HG02884 (cell line): ENCODE data around the gene POLN.

Experiments
- ATAC-seq: cut with Tn5 transposase; IDR thresholded peaks from one replicate; pipeline ENCODE4 v1.9.1; 2021; ENCODE audit warnings: mild to moderate bottlenecking, moderate library complexity; ENCODE audit not compliant: unreplicated experiment

POLN gene

DNA sequence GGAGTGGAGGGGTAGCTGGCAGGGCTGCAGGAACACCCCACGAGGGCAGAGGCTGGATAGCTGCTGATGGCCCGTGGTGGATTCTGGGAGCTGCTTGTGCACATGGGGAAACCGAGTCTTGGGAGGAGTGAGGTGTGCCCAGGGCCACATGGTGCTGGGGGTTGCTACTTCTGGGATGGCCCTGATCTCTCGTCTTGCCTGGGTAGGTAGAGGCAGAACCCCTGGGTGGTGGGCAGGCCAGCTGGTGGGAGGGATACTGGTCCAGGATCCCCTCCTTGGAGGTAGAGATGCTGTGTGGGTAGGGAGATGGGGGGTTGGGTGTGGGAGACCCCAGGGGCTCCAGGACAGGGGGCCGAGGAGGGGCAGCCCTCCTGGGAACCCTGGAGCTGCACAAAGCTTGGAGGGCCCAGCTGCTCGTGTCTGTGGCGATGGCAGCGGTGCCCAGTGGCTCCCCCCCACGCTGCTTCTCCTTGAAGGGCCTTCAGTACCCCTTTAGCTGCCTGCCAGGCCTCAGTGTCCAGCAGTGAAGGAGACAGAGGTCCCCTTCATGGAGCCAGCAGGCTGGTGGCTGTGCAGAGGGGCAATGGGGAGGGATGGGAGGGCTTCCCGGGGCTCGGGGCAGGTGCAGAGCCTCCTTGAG is 179.6 kb downstream of the POLN start:
- ATAC-seq = no peak

DNA sequence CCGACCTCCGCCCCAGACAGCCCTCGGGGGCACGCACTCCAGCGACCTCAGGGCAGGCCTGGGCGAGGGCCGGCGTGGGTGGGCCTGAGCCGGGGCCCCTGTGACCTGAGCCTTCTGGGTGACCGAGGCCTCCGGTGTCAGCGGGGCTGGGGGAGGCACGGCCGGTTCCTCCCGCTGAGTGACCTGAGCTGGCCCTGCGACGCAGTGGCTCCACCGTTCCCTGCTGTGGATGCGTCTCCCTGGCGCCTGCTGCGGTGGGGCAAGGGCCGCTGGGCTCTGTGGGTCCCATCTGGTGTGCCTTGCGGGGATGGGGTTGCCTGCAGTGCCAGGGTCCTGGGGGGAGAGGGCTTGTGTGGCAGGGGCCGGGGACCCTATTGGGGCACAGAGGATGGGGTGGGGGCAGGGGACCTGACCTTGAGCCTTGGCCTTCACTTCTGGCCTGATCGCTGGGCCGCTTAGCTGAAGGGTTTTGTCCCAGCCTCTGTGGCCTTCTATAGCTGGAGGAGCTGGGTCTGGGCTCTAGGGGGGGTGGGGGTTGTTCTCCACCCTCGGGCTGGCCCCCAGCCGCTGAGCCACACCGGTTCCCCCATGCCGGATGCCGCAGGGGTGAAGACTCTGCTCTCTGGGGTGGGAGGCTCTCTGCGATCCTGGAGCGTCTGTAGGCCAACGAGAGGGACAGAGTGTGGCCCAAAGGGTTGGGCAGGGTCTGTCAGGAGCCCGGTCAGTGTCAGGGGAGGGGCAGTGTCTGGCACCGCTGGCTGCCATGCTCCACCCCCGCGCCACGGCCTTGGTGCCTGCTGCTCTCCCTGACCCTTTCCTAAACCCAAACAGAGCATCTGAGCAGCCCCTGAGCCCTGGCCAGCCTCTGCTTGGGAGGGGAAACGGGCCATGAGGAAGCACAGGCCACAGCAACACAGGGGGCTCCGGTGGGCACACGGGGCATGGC is 180.5 kb downstream of the POLN start:
- ATAC-seq = no peak

DNA sequence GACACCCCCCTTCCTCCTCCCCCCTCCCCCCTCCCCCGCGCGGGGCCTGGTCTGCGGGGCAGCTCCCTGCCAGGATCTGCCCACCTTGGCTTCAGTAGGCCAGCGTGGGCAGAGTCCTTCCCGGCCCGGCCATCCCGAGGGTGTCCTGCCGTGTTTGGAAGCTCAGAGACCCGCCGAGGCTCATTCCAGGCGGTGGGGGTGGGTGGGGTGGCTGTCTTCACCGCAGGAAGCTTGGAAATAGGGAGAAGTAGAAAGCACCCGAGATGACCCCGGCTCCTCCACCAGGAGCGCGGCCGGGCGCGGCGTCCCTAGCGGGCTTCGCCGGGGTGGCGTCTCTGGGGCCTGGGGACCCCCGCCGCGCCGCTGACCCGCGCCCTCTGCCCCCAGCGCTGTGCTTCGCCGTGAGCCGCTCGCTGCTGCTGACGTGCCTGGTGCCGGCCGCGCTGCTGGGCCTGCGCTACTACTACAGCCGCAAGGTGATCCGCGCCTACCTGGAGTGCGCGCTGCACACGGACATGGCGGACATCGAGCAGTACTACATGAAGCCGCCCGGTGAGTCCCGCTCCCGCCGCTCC is 181.2 kb downstream of the POLN start:
- no peak for ATAC-seq

DNA sequence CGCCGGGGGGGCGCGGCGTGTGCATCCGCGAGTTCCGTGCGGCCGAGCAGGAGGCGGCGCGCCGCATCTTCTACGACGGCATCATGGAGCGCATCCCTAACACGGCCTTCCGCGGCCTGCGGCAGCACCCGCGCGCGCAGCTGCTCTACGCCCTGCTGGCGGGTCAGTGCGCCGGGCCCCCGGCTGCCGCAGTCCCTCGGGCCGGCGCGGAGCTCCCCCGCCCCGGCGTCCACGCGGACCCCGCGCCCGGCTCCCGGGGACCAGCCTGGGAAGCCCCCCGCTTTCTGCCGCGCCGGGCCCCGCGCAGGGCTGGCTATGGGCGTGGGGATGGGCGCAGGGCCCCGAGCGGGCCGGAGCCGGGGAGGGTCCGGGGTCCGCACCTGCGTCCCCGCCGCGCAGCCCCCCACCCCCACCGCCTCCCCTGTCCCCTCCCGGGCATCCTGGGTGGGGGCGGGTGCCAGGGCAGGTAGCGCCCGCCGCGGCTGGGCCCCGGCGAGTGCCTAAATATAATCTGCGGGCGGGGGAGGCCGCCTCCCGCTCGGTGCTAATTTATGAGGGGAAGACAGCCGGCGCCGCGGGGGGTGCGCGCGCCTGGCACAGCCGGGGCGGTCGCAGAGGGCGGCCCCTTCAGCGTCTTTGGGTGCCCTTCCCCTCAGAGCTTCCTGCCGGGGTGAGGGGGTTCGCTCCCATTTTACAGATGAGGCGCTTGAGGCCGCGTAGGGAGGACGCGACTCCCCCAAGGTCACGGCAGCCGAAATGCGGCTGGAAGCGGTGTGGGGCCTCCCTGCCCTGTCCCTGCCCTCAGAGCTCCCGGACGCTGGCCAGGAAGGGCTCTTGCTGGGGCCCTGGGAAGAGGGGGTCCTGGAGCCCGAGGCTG is 182.0 kb downstream of the POLN start:
- no peak for ATAC-seq

DNA sequence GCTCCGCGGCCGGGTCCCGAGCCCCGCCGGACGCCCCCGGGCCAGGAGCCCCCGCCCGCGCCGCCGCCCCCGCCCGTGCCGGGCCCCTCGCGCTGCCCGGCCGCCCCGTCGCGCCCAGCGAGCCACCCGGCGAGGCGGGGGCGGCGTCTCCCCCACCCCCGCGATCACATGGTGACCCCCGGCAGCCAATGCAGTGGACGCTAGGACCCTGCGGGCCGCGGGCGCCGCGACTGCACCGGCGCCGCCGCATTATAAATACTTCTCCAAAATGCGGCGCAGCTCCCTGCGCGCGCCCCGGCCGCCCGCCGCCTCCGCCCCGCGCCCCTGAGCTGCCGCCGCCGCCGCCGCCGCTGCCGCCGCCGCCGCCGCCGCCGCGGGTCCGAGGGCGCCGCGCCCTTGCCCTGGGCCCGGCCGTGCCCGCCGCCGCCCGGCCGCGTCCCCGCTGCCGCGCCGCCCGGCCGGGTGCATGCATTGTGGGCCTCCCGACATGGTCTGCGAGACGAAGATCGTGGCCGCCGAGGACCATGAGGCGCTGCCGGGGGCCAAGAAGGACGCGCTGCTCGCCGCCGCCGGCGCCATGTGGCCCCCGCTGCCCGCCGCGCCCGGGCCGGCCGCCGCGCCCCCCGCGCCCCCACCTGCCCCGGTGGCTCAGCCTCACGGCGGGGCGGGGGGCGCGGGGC is 182.7 kb downstream of the POLN start, which contains the start of gene NAT8L:
TSS of gene NAT8L (plus strand) at position 282 of the 680 bp plus-strand sequence. CDS start at position 467, 185 bp downstream.
- ATAC-seq = no peak

DNA sequence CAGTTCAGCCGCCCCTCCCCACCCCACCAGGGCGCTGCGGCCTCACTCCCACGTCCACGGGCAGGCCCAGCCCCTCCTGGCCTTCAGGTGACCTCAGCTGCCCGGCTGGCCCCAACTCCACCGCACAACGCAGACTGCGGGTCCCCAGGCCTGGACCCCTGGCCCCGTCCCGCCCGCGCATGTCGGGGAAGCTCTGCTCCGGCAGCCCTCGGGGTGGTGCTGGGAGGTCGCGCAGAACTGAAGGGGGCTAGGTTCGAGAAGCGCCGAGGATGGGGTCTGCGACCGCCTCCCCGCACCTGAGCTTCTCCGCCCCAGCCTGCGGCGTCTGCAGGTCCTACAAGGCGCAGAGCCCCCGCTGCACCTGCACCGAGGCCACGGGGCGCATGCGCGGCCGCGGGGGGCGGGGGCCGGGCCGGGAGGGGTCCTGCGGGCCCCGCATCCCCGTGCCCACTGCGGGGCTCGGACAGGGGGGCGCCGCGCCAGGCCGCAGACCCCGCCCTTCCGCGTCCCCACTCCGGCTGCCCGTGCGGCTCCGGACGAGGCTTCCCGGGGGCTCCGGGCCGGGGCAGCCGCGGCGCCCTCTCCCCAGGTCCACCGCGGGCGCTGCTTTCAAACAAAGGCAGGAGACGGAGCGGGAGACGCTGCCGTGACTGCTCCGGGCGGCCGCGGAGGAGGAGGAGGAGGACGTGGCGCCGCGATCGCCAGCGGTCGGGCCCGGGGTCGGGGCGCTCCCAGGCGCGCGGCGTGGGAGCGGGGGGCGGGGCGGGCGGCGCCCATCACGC is 183.5 kb downstream of the POLN start:
- no peak for ATAC-seq

DNA sequence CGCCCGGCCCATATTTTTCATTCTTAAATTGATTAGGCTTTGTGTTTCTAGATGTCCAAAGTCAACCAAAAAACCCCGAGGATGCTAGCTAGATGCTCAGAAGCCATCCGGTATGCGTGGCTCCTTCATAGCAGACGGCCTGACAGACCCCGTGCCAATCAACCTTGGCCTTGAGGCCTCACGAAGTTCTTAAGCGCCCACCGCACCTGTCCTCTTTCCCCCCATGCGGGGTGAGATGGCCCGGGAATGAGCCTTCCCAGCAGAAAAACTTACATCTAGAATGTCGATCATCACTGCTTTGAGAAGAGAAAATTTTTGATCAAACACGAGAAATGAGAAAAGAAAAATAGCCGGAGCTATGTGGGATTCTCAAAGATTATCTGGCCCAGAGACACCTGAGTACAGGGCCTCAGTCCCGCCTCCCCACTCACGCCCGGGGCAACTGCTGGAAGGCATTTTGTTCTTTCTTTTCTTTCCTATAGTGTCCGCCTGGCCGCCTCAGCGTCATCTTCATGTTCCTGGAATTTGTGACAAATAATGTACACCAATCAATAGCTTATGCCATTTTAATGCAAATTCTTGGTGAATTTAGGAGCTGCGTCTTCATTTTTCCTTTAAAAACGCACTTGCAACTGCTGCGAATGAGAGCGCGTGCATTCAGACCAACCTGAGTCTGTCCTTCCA is 184.4 kb downstream of the POLN start:
- ATAC-seq = no peak

DNA sequence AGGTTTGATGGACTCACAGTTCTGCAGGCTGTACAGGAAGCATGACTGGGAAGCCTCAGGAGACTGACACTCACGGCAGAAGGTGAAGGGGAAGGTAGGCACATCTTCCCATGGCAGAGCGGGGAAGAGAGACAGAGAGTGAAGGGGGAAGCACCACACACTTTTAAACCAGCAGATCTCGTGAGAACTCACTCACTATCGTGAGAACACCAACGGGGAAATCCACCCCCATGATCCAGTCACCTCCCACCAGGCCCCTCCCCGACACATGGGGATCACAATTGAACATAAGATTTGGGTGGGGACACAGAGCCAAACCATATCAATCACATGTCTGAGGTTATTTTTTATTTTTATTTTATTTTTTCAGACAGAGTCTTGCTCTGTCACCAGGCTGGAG is 187.7 kb downstream of the POLN start:
- ATAC-seq = no peak

DNA sequence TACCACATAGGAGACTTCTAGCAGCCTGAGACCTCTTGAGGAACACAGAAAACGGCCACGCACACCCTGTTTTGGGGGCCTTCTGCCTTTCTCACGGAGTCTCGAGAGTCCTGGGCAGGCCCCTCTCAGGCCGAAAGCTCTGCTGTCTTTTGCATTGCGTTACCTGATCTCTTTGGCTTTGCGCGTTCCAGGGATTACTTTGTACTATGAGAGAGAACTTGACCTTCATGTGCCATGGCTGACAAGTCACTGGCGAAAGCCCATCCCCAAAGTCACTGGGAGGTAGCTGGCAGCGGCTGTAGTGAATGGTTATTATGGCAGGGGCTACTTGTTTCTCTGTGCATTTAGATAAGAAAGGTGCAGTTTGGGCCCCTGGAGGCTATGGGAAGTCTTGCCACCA is 190.8 kb downstream of the POLN start:
- no peak for ATAC-seq

DNA sequence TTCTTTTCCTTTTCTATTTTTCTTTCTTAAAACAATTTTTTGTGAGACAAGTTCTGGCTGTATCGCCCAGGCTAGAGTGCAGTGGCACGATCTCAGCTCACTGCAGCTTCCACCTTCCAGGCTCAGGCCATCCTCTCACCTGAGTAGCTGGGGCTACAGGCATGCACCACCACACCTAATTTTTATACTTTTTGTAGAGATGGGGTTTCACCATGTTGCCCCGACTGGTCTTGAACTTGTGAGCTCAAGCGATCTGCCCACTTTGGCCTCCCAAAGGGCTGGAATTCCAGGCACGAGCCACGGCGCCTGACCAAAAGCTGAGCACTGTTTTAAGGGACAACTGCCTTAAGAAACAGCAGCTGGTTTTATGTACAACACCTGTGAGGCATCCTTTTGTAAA is 192.1 kb downstream of the POLN start:
- ATAC-seq = no peak

DNA sequence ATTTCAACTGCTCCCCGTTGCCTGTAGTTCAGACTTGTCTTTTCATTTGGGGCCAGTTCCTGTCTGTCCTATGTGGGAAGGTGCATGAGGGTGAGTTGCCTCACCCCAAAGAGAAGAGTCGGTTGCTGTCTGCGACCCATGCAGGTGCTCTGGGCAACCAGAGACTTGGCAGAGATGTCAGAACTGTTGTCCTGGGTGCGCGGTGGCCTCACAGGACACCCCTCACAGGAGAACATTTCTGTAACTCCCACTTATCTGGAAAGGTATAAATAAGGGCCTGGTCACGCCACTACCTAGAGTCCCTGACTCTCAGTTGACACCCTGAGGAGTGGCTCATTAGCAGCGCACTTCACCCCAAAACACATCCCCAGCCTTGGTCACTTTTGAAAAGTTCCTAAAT is 192.5 kb downstream of the POLN start:
- ATAC-seq = no peak

DNA sequence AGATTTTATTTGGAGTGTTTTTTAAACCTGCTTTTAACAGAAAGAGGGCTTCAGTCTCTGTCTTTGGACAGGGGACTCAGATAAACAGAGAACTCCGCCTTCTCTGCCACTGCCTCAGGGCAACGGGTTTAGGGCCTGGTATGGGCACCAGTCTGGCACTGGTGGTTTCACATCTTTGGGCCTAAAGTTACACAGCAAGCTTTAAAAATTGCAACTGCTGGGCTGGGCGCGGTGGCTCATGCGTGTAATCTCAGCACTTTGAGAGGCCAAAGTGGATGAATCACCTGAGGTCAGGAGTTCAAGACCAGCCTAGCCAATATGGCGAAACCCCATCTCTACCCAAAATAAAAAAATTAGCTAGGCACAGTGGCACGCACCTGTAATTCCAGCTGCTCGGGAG is 193.1 kb downstream of the POLN start:
- no peak for ATAC-seq

DNA sequence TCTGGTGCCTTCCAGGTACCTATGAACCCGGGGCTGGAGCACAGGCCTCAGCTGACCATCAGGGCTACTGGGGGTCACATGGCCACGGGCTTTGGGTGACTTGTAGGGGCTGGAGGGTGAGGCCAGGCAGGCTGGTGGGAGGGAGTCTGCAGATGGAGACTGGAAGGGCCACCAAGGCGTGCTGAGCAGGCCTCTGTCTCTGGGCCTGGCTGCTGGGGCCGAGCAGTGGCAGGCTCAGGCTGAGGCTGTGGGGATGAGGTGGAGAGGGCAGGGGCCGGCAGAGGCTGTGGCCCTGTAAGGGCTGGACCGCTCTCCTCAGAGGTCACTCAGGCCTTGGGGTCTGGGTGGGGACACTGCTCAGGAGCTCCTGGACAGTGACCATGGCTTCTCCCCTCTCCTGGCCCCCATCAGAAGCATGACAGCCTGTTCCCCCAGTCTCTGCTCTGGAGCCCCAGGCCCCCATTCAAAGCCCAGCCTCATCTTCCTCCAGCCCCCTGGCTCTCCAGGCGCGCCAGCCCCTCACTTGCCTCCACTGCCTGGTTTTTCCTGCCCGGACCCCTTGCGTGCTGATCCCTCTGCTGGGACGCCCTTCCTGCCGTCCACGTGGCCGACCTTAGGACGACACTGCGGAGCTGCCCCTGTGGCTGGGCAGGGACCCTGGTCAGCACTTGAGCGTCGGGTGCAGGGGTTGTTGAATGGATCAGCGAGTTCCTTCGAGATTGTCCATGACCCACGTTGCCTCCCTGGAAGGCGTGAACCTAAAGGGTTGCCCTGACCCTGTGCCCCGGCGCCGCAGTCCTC is 193.9 kb downstream of the POLN start:
- ATAC-seq = no peak

DNA sequence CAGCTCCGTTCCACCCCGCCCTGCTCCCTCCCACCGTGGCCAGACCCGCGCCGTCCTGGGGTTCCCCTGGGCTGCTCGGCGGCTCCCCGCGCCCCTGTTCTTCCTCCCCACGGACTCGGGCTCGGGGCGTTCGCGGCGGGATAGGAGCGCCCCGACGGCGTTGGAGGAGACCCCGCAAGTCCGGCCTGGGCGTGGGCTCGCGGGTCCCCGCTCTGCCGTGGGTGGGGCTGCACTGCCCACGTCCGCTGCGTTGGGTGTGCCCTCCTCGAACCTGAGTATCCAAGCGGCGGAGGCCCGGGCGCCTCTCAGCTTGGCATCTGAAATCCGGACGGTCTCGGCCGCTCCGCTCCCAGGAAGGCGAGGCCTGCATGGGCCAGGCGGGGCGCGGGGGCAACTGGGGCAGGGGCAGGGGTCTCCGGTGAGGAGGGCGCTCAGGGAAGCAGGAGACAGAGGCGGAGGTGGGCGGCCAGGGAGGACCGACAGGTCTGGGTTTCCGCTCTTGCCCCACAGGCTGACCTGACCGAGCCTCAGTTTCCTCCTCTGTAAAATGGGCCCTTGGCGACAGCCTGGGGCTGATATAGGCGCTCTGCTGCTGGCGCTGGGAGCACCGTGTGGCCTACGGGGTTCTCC is 194.8 kb downstream of the POLN start:
- no peak for ATAC-seq

DNA sequence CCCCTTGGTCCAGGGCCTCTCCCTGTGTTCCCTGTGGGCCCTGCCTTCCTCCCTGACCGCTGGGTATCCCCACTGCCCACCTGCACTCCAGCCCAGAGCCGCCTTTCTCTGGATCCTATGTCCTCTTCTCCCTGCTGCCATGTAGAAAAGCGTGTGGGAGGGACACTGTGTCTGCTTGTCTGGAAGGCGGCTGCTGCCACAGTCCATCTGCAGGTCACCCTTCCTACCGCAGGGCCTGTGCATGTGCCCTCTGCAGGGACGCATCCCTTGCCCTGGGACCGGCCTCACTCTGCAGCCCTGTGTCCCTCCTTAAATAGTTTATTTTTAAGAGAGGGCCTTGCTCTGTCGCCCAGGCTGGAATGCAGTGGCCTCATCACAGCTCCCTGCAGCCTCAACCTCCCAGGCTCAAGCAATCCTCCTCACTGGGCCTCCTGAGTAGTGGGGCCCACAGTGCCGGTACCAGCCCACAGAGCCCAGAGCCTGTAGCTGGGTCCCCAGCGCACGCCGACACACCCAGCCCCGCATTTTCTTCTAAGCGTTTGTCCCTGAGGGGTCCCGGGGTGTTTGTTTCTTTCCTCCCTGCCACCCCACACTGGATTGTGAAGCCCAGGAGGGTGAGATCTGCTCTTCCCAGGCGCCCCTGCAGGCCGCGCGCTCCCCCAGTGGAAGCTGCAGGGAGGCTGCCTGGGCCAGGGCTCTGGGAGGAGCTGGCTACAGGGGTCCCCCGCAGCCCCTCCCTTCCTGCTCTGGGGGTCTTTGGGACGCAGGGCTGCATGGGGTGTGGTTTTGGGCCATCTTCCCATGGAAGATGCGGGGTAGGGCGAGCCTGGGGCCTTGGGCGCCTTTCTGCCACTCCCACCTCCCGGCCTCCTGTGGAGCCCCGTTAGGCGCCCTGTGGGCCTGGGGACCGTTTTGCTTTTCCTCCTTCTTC is 195.6 kb downstream of the POLN start:
- ATAC-seq = no peak

DNA sequence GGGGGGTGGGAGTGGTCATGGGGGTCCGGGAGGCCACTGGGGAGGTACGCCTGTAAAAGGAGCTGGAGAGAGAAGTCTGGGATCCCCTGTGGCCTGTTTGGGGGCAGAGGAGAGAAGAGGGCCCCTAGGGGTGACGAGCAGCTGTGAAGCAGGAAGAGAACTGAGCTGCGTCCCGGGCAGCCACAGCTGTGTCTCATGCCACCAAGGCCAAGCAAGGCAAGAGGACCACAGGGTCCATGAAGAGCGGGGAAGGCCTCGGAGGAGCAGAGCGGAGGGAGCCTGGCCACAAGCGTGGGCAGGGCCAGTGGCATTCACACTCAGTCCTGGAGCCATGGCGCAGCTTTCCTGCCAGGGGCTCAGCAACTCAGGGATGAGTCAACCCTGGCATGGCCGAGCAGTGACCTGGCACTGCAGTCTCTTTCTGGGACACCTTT is 196.4 kb downstream of the POLN start:
- ATAC-seq = no peak
